GM19043 (cell line): ENCODE measurements around the gene IDI1.
A peak's percentile ranks its signal among the peaks of the same experiment; 100 is the strongest.

Experiments
- ATAC-seq: cut with Tn5 transposase; IDR thresholded peaks from one replicate; pipeline ENCODE4 v1.9.1; 2021; ENCODE audit warnings: low read depth; ENCODE audit not compliant: unreplicated experiment

The IDI1 gene

GRCh38 chr10:997266-998022 lies 51.5 kb downstream of the IDI1 start:
- no peak for ATAC-seq

GRCh38 chr10:996031-996430 lies 52.9 kb downstream of the IDI1 start:
- no peak for ATAC-seq

GRCh38 chr10:995559-995926 lies 53.4 kb downstream of the IDI1 start:
- ATAC-seq = no peak

GRCh38 chr10:994836-995558 lies 53.9 kb downstream of the IDI1 start:
- no peak for ATAC-seq

- ATAC-seq = no peak
Measured at GRCh38 chr10:992871-993270, 56.0 kb downstream of the IDI1 start.

- peak; percentile 36 for ATAC-seq
Measured at GRCh38 chr10:992467-992866, 56.5 kb downstream of the IDI1 start.

- no peak for ATAC-seq
Measured at GRCh38 chr10:990808-991207, 58.1 kb downstream of the IDI1 start.
